Right atrium auricular region (tissue), 2 donors: ENCODE data around the gene ADAMTS17. TPM values are rescaled to one million over a fixed set of nuclear protein-coding genes. Genes with fewer than 3 reads are reported as not detected.
A peak's percentile ranks its signal among the peaks of the same experiment; 100 is the strongest.

Source experiments
- DNase-seq: peaks from one replicate; pipeline ENCODE4 v3.0.0-alpha.2; 2019; ENCODE audit warnings: low spot score
- H3K27ac ChIP-seq, 2 donors: fragments of 200-600 bp; sonication (generic); 1 replicate in 1 of 2; 2 replicates in 1 of 2; pipeline ENCODE4 v1.5.1; 2016 to 2019
- H3K27me3 ChIP-seq, 2 donors: fragments of 200-600 bp; sonication (generic); one replicate each; pipeline versions ENCODE4 v1.5.1 to v1.6.0; 2017 to 2019
- H3K36me3 ChIP-seq: fragments of 200-600 bp; sonication (generic); one replicate; pipeline ENCODE4 v1.5.1; 2016
- H3K4me1 ChIP-seq, 2 donors: fragments of 200-600 bp; sonication (generic); one replicate each; pipeline versions ENCODE4 v1.5.1 to v1.6.0; 2017 to 2019
- H3K4me3 ChIP-seq, 2 donors: fragments of 200-600 bp; sonication (generic); 1 replicate in 1 of 2; 2 replicates in 1 of 2; pipeline ENCODE4 v1.5.1; 2017 to 2019; ENCODE audit warnings: mild to moderate bottlenecking in 1 of 2, moderate library complexity in 1 of 2
- H3K9me3 ChIP-seq, 2 donors: fragments of 200-600 bp; sonication (generic); one replicate each; pipeline ENCODE4 v1.5.1; 2019
- total RNA-seq, 2 donors: library from RNA; depleted of rRNA; stranded (reverse); fragments of >200 nt; gene quantifications; one replicate each; pipeline ENCODE4 v1.1.0, GENCODE V29; 2016
- TF ChIP-seq, protein P1 (sequence below), 2 donors: fragments of 200-600 bp; sonication (generic); IDR thresholded peaks; one replicate each; pipeline ENCODE4 v1.5.1; 2019; ENCODE audit warnings: antibody characterized with exemption in 2 of 2

ADAMTS17 gene
- total RNA-seq, 2 donors from 2014 or later = 3.6 to 4.4 TPM

DNA sequence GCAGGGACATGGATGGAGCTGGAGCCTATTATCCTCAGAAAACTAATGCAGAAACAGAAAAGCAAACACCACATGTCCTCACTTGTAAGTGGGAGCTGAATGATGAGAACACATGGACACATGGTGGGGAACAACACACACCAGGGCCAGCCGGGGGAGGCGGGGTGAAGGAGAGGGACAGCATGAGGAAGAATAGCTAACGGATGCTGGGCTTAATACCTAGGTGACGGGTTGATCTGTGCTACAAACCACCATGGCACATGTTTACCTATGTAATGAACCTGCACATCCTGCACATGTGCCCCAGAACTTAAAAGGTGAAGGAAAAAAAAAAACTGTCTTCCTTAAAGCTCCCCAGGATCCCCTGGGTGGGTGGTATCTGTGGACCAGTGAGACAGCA, 87.1 kb downstream of the ADAMTS17 start:
- no peaks in the 10 kb centered on the region for H3K4me1 ChIP-seq
- H3K4me3 ChIP-seq = no peak overlapping the region
- TF ChIP-seq, protein P1, sequence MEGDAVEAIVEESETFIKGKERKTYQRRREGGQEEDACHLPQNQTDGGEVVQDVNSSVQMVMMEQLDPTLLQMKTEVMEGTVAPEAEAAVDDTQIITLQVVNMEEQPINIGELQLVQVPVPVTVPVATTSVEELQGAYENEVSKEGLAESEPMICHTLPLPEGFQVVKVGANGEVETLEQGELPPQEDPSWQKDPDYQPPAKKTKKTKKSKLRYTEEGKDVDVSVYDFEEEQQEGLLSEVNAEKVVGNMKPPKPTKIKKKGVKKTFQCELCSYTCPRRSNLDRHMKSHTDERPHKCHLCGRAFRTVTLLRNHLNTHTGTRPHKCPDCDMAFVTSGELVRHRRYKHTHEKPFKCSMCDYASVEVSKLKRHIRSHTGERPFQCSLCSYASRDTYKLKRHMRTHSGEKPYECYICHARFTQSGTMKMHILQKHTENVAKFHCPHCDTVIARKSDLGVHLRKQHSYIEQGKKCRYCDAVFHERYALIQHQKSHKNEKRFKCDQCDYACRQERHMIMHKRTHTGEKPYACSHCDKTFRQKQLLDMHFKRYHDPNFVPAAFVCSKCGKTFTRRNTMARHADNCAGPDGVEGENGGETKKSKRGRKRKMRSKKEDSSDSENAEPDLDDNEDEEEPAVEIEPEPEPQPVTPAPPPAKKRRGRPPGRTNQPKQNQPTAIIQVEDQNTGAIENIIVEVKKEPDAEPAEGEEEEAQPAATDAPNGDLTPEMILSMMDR (IDR thresholded peaks at IDR 0.05) = no peak
- DNase-seq = peak; percentile 26
- no peaks in the 10 kb centered on the region for H3K36me3 ChIP-seq
- H3K9me3 ChIP-seq = no peaks in the 10 kb centered on the region
- no peak overlapping the region for H3K27ac ChIP-seq
- H3K27me3 ChIP-seq = no peaks in the 10 kb centered on the region

DNA sequence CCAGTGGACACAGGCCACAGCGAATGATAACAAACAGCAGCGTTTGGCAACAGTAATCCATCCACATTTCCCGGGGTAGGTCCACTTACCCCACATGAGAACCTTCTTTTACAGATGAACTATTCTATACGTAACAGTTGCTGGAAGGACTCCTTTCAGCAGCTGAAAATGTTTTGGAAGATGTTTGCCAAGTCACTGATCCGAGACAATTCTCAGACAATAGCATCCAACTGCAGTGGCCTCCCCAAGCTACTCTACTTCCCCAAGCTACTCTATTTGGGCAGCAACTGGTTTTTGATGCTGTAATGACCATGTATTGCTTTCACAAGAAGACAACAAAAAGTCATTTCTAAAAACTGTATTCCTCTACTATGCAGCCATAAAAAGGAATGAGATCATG, 87.5 kb downstream of the ADAMTS17 start:
- TF ChIP-seq, protein P1 (IDR thresholded peaks at IDR 0.05) = no peak
- Histone ChIP-seq H3K27ac (no peak overlapping the region), H3K4me1 (no peaks in the 10 kb centered on the region), H3K27me3 (no peaks in the 10 kb centered on the region), H3K9me3 (no peaks in the 10 kb centered on the region), H3K4me3 (no peak overlapping the region), H3K36me3 (no peaks in the 10 kb centered on the region)
- peak; percentile 23 for DNase-seq

DNA sequence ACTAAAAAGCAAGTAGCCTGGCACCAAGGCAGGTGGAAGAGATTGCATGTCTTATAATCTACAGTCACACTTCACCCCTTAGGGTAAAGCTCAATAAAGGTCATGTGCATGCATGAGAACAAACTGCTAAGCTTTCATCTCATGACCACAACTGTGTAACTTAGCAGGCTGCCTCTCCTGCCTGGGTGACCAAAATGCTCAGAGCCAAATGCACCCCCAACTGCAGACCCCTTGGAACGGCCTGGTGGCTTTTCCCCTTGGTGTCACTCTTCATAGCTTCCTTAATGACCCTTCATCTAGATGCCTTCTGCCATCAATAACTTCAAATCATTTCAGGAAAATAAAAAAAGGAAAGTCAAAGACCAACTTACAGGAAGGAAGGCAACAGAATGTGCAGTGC, 88.1 kb downstream of the ADAMTS17 start:
- Histone ChIP-seq H3K27me3 (no peaks in the 10 kb centered on the region), H3K4me3 (no peak overlapping the region), H3K27ac (no peak overlapping the region), H3K9me3 (no peaks in the 10 kb centered on the region), H3K36me3 (no peaks in the 10 kb centered on the region), H3K4me1 (no peaks in the 10 kb centered on the region)
- TF ChIP-seq, protein P1 (IDR thresholded peaks at IDR 0.05) = no peak
- DNase-seq = no peak

DNA sequence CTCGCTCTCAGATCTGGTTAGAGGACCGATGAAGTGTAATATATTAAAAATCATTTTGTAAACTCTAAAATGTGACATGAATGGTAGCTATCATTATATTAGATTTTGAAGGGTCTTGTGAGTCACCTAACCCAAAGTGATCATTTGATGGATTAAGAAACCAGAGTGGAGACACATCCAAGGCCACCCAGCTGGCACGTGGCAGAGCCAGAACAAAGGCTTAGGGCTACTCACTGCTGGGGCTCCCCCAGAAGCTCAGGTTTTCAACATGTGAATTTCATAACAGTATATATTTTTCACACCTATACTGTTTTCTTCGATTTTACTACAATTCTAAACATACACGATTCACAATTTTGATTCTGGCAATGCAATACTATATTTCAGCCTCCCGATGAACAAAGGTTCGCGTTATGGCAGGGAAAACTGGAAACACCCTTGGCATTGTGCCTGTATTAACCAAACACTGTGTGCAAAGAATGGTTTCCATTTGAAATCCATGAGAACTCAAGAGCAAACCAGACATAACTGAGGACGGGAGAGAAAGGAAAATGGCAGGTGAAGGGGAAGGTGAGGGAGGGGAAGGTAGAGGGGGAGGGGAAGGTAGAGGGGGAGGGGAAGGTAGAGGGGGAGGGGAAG, 88.9 kb downstream of the ADAMTS17 start:
- TF ChIP-seq, protein P1 (IDR thresholded peaks at IDR 0.05) = no peak
- Histone ChIP-seq H3K27me3 (no peaks in the 10 kb centered on the region), H3K27ac (no peak overlapping the region), H3K36me3 (no peaks in the 10 kb centered on the region), H3K4me1 (no peaks in the 10 kb centered on the region), H3K9me3 (no peaks in the 10 kb centered on the region), H3K4me3 (no peak overlapping the region)
- DNase-seq = no peak

DNA sequence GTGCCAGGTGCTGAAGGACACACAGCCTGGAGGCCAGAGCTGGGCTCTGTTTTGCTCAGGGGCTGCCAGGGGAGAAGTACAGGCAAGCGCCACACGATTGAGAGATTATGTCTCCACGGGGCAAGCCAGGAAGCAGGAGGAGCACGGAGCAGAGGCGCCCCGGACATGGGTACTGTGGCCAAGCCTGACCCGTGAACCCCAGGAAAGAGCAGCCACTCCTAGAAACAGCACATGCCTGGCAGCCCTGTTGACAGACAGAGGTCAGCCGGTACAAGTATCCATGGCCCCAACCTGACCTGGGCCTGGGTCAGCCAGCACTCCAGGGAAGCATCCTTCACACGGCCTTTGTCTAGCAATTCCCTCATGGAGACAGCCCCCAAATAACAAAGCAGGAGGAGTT, 89.4 kb downstream of the ADAMTS17 start:
- H3K36me3 ChIP-seq = no peaks in the 10 kb centered on the region
- TF ChIP-seq, protein P1 (IDR thresholded peaks at IDR 0.05) = no peak
- no peaks in the 10 kb centered on the region for H3K27me3 ChIP-seq
- no peaks in the 10 kb centered on the region for H3K4me1 ChIP-seq
- no peak overlapping the region for H3K4me3 ChIP-seq
- DNase-seq = no peak
- no peak overlapping the region for H3K27ac ChIP-seq
- no peaks in the 10 kb centered on the region for H3K9me3 ChIP-seq
